Ishikawa (cell line): ENCODE data around the gene OR2J2.

ENCODE experiments used
- CEBPB ChIP-seq: IDR thresholded peaks from 2 replicates; pipeline ENCODE4 v1.6.1; 2012
- CREB1 ChIP-seq: IDR thresholded peaks from 2 replicates; pipeline ENCODE4 v1.6.1; 2012; ENCODE audit warnings: low read depth
- EGR1 ChIP-seq: IDR thresholded peaks from 2 replicates; pipeline ENCODE4 v1.6.1; 2012
- EP300 ChIP-seq: IDR thresholded peaks from 2 replicates; pipeline ENCODE4 v1.6.1; 2012; ENCODE audit warnings: borderline replicate concordance
- FOXM1 ChIP-seq: IDR thresholded peaks from 2 replicates; pipeline ENCODE4 v1.6.1; 2012; ENCODE audit warnings: low read depth, borderline replicate concordance
- NFIC ChIP-seq: IDR thresholded peaks from 2 replicates; pipeline ENCODE4 v1.6.1; 2012
- RAD21 ChIP-seq: IDR thresholded peaks from 2 replicates; pipeline ENCODE4 v1.6.1; 2012; ENCODE audit warnings: low read depth
- TAF1 ChIP-seq: IDR thresholded peaks from 2 replicates; pipeline ENCODE4 v1.6.1; 2012; ENCODE audit warnings: low read depth, mild to moderate bottlenecking
- TCF12 ChIP-seq: IDR thresholded peaks from 2 replicates; pipeline ENCODE4 v1.6.1; 2012; ENCODE audit warnings: low read depth
- TEAD4 ChIP-seq: IDR thresholded peaks from 2 replicates; pipeline ENCODE4 v1.6.1; 2012
- YY1 ChIP-seq: IDR thresholded peaks from 2 replicates; pipeline ENCODE4 v1.6.1; 2012; ENCODE audit warnings: low read depth
- ZBTB7A ChIP-seq: IDR thresholded peaks from 2 replicates; pipeline ENCODE4 v1.6.1; 2012; ENCODE audit warnings: low read depth
- TF ChIP-seq, protein P1 (sequence below): IDR thresholded peaks from 2 replicates; pipeline ENCODE4 v1.6.1; 2012
- TF ChIP-seq, protein P2 (sequence below): IDR thresholded peaks from 2 replicates; pipeline ENCODE4 v1.6.1; 2012
- TF ChIP-seq, protein P3 (sequence below): IDR thresholded peaks from 2 replicates; pipeline ENCODE4 v1.6.1; 2012; ENCODE audit warnings: low read depth, mild to moderate bottlenecking

Gene OR2J2

DNA sequence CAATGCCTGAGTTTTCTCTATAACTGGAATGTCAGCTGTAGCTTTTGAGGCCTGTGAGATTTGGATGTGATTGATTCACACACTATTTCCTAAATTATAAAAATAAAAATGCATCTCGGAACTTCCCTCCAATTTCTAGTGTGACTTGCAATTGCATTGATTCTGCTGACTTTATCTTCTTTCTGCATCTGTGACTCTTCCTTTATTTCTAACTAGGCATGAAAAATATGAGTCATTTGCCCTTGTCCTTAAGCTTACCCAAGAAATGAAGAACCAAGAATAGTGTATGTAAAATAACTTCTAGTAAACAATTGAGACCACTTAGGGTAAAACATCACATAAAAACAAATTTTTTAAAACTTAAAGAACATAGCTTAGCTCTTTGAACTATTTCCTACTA is 12.9 kb downstream of the OR2J2 start:
- TF ChIP-seq ZBTB7A (no peak), TEAD4 (no peak), EP300 (no peak), NFIC (no peak), CREB1 (no peak), FOXM1 (no peak), TAF1 (no peak), YY1 (no peak), RAD21 (no peak), TCF12 (no peak), EGR1 (no peak)
- TF ChIP-seq, protein P1, sequence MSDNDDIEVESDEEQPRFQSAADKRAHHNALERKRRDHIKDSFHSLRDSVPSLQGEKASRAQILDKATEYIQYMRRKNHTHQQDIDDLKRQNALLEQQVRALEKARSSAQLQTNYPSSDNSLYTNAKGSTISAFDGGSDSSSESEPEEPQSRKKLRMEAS, result no peak
- TF ChIP-seq, protein P2, sequence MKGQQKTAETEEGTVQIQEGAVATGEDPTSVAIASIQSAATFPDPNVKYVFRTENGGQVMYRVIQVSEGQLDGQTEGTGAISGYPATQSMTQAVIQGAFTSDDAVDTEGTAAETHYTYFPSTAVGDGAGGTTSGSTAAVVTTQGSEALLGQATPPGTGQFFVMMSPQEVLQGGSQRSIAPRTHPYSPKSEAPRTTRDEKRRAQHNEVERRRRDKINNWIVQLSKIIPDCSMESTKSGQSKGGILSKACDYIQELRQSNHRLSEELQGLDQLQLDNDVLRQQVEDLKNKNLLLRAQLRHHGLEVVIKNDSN, result no peak
- TF ChIP-seq, protein P3, sequence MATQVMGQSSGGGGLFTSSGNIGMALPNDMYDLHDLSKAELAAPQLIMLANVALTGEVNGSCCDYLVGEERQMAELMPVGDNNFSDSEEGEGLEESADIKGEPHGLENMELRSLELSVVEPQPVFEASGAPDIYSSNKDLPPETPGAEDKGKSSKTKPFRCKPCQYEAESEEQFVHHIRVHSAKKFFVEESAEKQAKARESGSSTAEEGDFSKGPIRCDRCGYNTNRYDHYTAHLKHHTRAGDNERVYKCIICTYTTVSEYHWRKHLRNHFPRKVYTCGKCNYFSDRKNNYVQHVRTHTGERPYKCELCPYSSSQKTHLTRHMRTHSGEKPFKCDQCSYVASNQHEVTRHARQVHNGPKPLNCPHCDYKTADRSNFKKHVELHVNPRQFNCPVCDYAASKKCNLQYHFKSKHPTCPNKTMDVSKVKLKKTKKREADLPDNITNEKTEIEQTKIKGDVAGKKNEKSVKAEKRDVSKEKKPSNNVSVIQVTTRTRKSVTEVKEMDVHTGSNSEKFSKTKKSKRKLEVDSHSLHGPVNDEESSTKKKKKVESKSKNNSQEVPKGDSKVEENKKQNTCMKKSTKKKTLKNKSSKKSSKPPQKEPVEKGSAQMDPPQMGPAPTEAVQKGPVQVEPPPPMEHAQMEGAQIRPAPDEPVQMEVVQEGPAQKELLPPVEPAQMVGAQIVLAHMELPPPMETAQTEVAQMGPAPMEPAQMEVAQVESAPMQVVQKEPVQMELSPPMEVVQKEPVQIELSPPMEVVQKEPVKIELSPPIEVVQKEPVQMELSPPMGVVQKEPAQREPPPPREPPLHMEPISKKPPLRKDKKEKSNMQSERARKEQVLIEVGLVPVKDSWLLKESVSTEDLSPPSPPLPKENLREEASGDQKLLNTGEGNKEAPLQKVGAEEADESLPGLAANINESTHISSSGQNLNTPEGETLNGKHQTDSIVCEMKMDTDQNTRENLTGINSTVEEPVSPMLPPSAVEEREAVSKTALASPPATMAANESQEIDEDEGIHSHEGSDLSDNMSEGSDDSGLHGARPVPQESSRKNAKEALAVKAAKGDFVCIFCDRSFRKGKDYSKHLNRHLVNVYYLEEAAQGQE, result no peak

DNA sequence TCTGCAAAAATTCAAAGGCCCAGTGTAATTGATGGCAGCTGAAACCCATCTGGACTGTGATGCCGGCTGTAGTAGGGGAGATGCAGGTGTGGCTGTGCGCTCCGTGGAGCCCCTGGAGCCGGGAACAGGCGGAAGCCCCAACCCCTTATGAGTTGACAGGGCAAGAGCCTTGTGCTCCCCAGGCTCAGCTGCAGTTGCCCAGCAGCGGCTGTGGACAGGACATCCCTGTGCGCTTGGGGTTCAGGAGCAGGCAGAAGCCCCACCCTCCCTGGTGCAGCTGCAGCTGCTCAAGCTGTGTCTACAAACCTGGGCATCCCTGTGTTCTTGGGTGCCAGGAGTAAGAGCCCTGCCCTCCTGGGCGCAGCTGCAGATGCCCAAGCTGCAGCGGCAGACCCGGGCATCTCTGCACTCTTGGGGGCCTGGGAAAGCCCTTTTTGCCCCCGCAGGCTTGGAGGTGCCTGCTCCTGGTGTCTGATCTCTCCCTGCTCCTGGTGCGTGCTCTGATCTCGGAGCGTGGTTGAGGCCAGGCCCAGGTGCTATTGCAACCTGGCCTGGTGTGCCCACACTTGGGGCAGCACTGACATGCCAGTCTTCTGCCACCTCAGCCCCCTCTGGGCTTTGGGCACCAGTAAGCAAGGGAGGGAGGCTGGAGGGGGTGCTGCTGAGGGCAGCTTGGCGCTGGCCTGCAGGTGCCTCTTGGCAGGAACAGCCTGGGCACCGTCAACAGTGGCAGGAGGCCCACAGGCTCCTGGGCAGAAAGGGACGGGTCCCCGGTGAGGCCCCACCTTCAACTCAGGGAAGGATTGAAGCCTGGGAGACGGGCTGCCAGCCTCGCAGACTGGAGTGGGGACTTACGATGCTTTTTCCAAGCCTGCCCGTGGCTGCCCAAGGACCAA is 30.3 kb downstream of the OR2J2 start:
- TF ChIP-seq CEBPB (no peak), EGR1 (no peak), RAD21 (no peak), ZBTB7A (no peak), EP300 (no peak), FOXM1 (no peak), TEAD4 (no peak), TCF12 (no peak), YY1 (no peak), NFIC (no peak), TAF1 (no peak)
- TF ChIP-seq, protein P1, result no peak
- TF ChIP-seq, protein P2, result no peak
- TF ChIP-seq, protein P3, result no peak

DNA sequence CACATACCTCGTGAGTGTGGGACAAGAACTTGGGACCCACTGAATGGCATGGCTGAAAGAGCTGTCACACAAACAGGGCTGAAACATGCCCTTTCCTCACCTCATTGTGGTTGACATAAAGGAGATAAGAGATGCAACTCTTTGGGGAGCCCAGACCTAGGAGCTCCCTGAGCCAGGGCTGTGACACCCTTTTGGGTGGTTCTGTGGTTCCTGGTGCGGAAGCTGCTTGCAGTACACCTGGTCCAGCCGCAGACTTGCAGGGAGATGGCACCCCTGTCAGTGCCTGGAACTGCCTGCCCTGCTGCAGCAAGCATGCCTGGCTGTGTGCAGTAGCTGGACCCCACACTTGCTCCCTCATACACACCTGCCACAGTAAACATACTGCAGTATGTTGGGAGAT is 31.3 kb downstream of the OR2J2 start:
- no peak for TF ChIP-seq TEAD4
- TF ChIP-seq EP300, result no peak
- no peak for TF ChIP-seq CEBPB
- TF ChIP-seq RAD21, result no peak
- no peak for TF ChIP-seq TCF12
- TF ChIP-seq, protein P1, result no peak
- TF ChIP-seq, protein P2, result no peak
- no peak for TF ChIP-seq NFIC
- no peak for TF ChIP-seq EGR1
- TF ChIP-seq, protein P3, result no peak
- TF ChIP-seq FOXM1, result no peak
- TF ChIP-seq TAF1, result no peak
- no peak for TF ChIP-seq CREB1
- TF ChIP-seq ZBTB7A, result no peak
